Smooth muscle cell (in vitro differentiated cells): ENCODE measurements around the gene PMM2. TPM values are rescaled to one million over a fixed set of nuclear protein-coding genes. Genes with fewer than 3 reads are reported as not detected.
A peak's percentile ranks its signal among the peaks of the same experiment; 100 is the strongest.

Experiments
- DNase-seq: peaks from one replicate; lab custom pipeline; 2025; ENCODE audit not compliant: unreplicated experiment; lab: John Stamatoyannopoulos, UW
- H2AFZ ChIP-seq: fragments of 200-600 bp; sonication (generic); 2 replicates; pipeline ENCODE4 v1.6.0; 2016; ENCODE audit warnings: antibody characterized with exemption, low read depth, mild to moderate bottlenecking
- H3F3A ChIP-seq: fragments of 200-600 bp; sonication (generic); 2 replicates; pipeline ENCODE4 v1.6.0; 2017; ENCODE audit warnings: antibody characterized with exemption, low read depth
- H3K27ac ChIP-seq: fragments of 200-600 bp; sonication (generic); 2 replicates; pipeline ENCODE4 v1.5.1; 2016; ENCODE audit warnings: low read depth, mild to moderate bottlenecking
- H3K27me3 ChIP-seq: fragments of 200-600 bp; sonication (generic); 2 replicates; pipeline ENCODE4 v1.6.1; 2016; ENCODE audit warnings: low read depth, mild to moderate bottlenecking
- H3K36me3 ChIP-seq: fragments of 200-600 bp; sonication (generic); 2 replicates; pipeline ENCODE4 v1.5.1; 2016; ENCODE audit warnings: low read depth
- H3K4me1 ChIP-seq: fragments of 200-600 bp; sonication (generic); 2 replicates; pipeline ENCODE4 v1.5.1; 2016; ENCODE audit warnings: low read depth
- H3K4me2 ChIP-seq: fragments of 200-600 bp; sonication (generic); 2 replicates; pipeline ENCODE4 v1.6.0; 2016; ENCODE audit warnings: mild to moderate bottlenecking
- H3K4me3 ChIP-seq: fragments of 200-600 bp; sonication (generic); 2 replicates; pipeline ENCODE4 v1.5.1; 2016; ENCODE audit warnings: mild to moderate bottlenecking
- H3K79me2 ChIP-seq: fragments of 200-600 bp; sonication (generic); 2 replicates; pipeline ENCODE4 v1.6.0; 2016; ENCODE audit warnings: low read depth, mild to moderate bottlenecking
- H3K9ac ChIP-seq: fragments of 200-600 bp; sonication (generic); 2 replicates; pipeline ENCODE4 v1.6.0; 2016; ENCODE audit warnings: low read depth
- H3K9me3 ChIP-seq: fragments of 200-600 bp; sonication (generic); replicated peaks from 2 replicates; pipeline ENCODE4 v1.5.1; 2016; ENCODE audit warnings: low read depth
- H4K20me1 ChIP-seq: fragments of 200-600 bp; sonication (generic); 2 replicates; pipeline ENCODE4 v1.6.0; 2016; ENCODE audit warnings: low read depth
- WGBS: methylation state at CpG from one replicate; pipeline ENCODE4 v1.1.7; 2016; ENCODE audit warnings: low lambda C conversion rate; 5-methylcytosine and 5-hydroxymethylcytosine counted together
- polyA plus RNA-seq: library from polyadenylated mRNA; unstranded; fragments of >200 nt; fragmentation: Nextera tagmentation; extraction: Ambion mirVana; gene quantifications from 2 replicates; pipeline ENCODE4 v1.2.1, GENCODE V29; 2016
- total RNA-seq: library from RNA; depleted of rRNA; stranded (reverse); fragments of >200 nt; gene quantifications from 2 replicates; pipeline ENCODE4 v1.2.3, GENCODE V29; 2014
- TF ChIP-seq, protein P1 (sequence below): fragments of 200-600 bp; sonication (generic); IDR thresholded peaks from 2 replicates; pipeline ENCODE4 v1.5.1; 2017; ENCODE audit warnings: borderline replicate concordance, mild to moderate bottlenecking, antibody characterized with exemption; ENCODE audit not compliant: insufficient read depth, poor library complexity, severe bottlenecking

PMM2 gene
- total and polyA plus RNA-seq, 2 experiments from 2014 or later = 31.4 to 33.5 TPM

DNA sequence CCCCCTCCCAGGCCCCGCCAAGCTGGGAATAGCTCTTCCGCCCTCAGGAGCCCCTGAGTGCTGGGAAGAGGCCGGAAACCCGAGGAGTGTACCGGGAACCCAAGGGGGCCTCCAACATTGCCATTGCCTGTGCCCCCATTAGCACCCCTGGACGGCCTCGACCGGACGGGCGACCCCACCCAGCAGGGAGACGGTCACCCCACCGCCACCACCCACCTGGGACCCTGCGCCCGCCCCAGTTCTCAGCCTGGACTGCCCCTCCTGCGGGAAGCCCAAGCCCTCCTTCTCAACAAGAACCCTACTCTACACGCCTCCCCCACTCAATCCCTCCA, 69.2 kb downstream of the PMM2 start:
- Histone ChIP-seq H3K4me3 (peak overlapping the region; percentile 96), H3K4me1 (peaks cover 22% of the 10 kb centered on the region), H3K9me3 (no peaks in the 10 kb centered on the region), H3K9ac (peak overlapping the region; percentile 62), H3K27ac (no peak overlapping the region), H3K27me3 (no peaks in the 10 kb centered on the region), H3K79me2 (peaks cover 52% of the 10 kb centered on the region), H4K20me1 (peaks cover 57% of the 10 kb centered on the region), H3K4me2 (peak overlapping the region; percentile 95), H3K36me3 (no peaks in the 10 kb centered on the region), H3F3A (peaks cover 7% of the 10 kb centered on the region), H2AFZ (no peak overlapping the region)
- DNase-seq = no peak
- TF ChIP-seq, protein P1, sequence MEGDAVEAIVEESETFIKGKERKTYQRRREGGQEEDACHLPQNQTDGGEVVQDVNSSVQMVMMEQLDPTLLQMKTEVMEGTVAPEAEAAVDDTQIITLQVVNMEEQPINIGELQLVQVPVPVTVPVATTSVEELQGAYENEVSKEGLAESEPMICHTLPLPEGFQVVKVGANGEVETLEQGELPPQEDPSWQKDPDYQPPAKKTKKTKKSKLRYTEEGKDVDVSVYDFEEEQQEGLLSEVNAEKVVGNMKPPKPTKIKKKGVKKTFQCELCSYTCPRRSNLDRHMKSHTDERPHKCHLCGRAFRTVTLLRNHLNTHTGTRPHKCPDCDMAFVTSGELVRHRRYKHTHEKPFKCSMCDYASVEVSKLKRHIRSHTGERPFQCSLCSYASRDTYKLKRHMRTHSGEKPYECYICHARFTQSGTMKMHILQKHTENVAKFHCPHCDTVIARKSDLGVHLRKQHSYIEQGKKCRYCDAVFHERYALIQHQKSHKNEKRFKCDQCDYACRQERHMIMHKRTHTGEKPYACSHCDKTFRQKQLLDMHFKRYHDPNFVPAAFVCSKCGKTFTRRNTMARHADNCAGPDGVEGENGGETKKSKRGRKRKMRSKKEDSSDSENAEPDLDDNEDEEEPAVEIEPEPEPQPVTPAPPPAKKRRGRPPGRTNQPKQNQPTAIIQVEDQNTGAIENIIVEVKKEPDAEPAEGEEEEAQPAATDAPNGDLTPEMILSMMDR = no peak
- 9% methylated on average over 14 of the region's 16 CpGs for WGBS

DNA sequence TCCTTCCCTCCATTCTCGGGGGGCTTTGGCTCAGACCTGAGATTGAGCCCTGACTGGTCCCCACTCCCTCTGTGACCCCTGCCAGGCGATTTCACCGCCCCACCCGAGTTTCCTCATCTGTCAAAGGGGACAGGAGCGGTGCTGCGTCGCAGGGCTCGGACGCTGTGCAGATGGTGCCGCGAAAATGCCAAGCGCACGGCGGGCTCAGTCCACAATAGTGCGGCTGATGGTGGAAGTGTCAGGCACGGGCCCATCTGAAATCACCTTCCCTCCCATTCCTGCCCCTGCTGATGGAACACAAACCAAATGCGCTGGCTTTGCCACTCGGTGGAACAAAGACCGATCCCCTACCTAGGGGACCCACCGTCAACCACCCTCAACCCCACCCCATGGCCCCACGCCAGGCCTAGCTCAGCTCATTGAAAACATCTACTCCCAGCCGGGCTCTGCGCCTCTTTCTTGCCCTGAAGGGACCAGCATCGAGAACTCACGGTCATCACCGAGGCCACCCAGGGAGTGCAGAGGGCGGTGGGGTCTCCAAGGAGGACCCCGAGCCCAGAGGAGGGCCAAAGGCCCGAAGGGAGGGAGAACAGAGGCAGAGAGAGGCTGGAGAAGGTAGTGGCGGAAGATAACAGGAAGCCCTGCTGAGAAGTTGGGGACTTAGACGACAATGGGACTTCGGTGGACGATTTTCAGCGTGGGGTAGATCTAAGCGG, 69.7 kb downstream of the PMM2 start:
- Histone ChIP-seq H4K20me1 (peaks cover 51% of the 10 kb centered on the region), H3K4me3 (peak overlapping the region; percentile 96)
- TF ChIP-seq, protein P1 = no peak

DNA sequence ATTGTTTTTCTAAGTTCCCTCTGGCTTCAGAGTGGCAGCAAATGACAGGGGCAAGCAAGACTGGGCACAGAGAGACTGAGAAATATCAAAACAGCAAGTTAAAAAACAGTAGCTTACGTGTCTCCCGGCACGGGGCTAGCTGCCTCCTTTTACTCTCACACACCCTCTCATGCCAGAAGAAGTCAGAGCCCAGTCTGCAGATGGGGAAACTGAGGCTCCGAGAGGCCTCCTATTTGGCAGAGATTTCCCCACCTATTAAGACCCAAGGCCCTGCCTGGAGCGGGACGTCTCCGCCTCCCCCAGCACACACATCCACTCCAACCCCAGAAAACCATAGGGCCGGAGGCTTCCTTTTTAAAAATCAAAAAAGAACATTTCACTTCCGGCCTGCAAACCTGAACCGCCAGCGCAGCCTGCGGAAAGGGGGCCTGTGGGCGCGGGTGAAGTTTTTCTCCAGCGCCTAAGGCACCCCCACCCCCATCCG, 70.3 kb downstream of the PMM2 start:
- Histone ChIP-seq H3K9ac (peak overlapping the region; percentile 62), H4K20me1 (peaks cover 45% of the 10 kb centered on the region), H3K4me1 (peaks cover 22% of the 10 kb centered on the region), H3K9me3 (no peaks in the 10 kb centered on the region), H3K27me3 (no peaks in the 10 kb centered on the region), H3K36me3 (no peaks in the 10 kb centered on the region), H2AFZ (no peak overlapping the region), H3K4me2 (peak overlapping the region; percentile 95), H3K79me2 (peaks cover 43% of the 10 kb centered on the region), H3F3A (no peaks in the 10 kb centered on the region), H3K27ac (peak overlapping the region; percentile 36), H3K4me3 (peak overlapping the region; percentile 96)
- TF ChIP-seq, protein P1 = no peak
- DNase-seq = no peak
- 2% methylated on average over 16 of the region's 16 CpGs for WGBS

More for the DNA sequence above, 69.7 kb downstream of the PMM2 start:
- peak; percentile 41 for DNase-seq
- Histone ChIP-seq H3K27ac (peak overlapping the region; percentile 36), H3K9ac (peak overlapping the region; percentile 62), H2AFZ (no peak overlapping the region), H3K4me2 (peak overlapping the region; percentile 95), H3K36me3 (no peaks in the 10 kb centered on the region), H3K27me3 (no peaks in the 10 kb centered on the region), H3F3A (peaks cover 3% of the 10 kb centered on the region), H3K9me3 (no peaks in the 10 kb centered on the region), H3K79me2 (peaks cover 48% of the 10 kb centered on the region), H3K4me1 (peaks cover 22% of the 10 kb centered on the region)
- WGBS = 4% methylated on average over 35 of the region's 35 CpGs
